Measurements from ENCODE around the gene IDUA. TPM values are rescaled to one million over a fixed set of nuclear protein-coding genes. Genes with fewer than 3 reads are reported as not detected.
A peak's percentile ranks its signal among the peaks of the same experiment; 100 is the strongest.
"Not testable (repeated sequence)": the region's sequence is repeated elsewhere in the genome, so short reads cannot be mapped to it uniquely, and the experiment has no call there.

IDUA gene
- total RNA-seq, 4 donors from 2014 or later = 23.9 to 79.4 (median 52.9) TPM

DNA sequence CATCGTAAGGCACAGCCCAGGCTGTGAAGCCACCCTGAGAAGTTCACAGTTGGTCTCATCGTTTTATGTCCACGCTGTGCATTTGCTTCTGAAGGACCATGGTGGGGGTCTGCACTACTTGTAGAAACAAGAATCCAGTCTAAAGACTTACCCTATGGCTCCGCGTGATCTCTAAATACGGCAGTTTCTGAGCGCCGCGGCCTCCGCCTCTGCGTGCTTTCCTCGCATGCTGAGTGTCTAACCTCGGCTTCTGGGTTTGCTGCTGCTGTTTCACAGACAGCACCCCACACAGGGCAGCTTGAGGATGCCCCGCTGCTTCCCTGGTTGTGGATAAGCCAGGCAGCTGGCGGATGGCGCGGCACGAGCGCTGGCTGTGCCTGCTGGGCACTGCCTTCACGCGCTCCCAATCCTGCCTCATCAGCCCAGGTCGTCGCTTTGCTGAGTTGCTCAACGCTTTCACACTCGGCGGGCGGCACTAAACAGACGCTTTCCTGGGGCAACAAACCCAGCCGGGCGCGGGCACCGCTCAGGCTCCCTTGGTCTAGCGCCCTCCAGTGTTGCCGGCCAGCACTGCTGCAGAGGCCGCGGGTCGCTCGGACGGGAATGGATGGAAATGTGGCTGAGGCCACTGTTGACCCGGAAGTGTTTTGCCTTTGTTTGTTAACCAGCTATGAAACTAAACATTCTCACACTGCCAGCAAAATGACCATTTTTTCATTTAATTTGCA, 63.8 kb downstream of the IDUA start:
- H3K27ac ChIP-seq = no peak overlapping the region
- peaks cover 0 to 42% (median 16%) of the 10 kb centered on the region in 4 donors for H3K4me1 ChIP-seq
- no peak overlapping the region for H3K4me3 ChIP-seq
- no peaks in the 10 kb centered on the region for H3K36me3 ChIP-seq
- no peak for DNase-seq (ENCODE audit: low spot score in 2 of 2)
- H3K9me3 ChIP-seq = no peaks in the 10 kb centered on the region
- 66 to 78% methylated on average over 40 of the region's 40 CpGs for WGBS, 2 donors
- no peak for TF ChIP-seq EP300 (IDR thresholded peaks at IDR 0.05)
- TF ChIP-seq, protein P1, sequence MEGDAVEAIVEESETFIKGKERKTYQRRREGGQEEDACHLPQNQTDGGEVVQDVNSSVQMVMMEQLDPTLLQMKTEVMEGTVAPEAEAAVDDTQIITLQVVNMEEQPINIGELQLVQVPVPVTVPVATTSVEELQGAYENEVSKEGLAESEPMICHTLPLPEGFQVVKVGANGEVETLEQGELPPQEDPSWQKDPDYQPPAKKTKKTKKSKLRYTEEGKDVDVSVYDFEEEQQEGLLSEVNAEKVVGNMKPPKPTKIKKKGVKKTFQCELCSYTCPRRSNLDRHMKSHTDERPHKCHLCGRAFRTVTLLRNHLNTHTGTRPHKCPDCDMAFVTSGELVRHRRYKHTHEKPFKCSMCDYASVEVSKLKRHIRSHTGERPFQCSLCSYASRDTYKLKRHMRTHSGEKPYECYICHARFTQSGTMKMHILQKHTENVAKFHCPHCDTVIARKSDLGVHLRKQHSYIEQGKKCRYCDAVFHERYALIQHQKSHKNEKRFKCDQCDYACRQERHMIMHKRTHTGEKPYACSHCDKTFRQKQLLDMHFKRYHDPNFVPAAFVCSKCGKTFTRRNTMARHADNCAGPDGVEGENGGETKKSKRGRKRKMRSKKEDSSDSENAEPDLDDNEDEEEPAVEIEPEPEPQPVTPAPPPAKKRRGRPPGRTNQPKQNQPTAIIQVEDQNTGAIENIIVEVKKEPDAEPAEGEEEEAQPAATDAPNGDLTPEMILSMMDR (IDR thresholded peaks at IDR 0.05) = peak in 3 of 5 experiments; percentile 17 to 40 (median 37)
- peaks cover 0 to 29% of the 10 kb centered on the region in 2 donors for H3K27me3 ChIP-seq

DNA sequence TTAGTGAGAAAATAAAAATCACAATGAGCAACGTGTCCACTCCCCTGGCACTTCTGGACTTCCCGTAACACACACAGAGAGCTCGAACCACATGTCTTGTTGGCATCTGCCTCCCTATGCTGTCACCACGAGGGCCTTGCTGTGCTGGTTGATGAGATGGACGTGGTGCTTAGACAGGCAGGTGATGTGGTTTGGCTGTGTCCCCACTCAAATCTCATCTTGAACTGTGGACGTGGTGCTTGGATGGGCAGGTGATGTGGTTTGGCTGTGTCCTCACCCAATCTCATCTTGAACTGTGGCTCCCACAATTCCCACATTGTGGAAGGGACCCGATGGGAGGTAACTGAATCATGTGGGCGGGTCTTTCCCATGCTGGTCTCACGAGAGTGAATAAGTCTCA, 64.6 kb downstream of the IDUA start:
- WGBS, 2 donors = 78 to 87% methylated on average over 9 of the region's 9 CpGs
- Histone ChIP-seq H3K36me3 (no peaks in the 10 kb centered on the region), H3K27me3 (peaks cover 0 to 37% of the 10 kb centered on the region in 2 donors), H3K9me3 (no peaks in the 10 kb centered on the region), H3K27ac (no peak overlapping the region), H3K4me3 (no peak overlapping the region), H3K4me1 (peaks cover 0 to 45% (median 16%) of the 10 kb centered on the region in 4 donors)
- no peak for DNase-seq (ENCODE audit: low spot score in 2 of 2)
- no peak for TF ChIP-seq EP300 (IDR thresholded peaks at IDR 0.05)
- TF ChIP-seq POLR2A (IDR thresholded peaks at IDR 0.05) = no peak
- TF ChIP-seq, protein P1 (IDR thresholded peaks at IDR 0.05) = no peak

DNA sequence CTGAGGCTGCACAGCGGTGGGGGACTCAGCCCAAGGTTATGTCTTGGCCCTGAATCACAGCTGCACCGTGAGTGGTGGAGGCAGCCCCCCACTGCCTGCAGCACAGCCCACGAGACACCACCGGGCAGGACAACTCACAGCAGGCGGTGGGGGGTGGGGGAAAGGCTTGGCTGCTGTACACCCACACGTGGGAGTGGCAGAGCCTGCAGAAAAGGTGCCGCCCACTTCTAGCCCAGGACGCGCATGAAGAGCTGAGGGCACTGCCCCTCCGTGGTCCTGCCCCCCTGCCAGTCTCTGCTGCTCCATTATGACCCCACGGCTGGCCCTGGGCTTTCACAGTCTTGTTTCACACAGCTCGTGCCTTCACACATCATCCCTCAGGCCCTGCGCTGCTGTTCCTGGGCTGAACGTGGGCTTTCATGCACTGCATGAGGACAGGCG, 65.4 kb downstream of the IDUA start:
- no peak overlapping the region for H3K27ac ChIP-seq
- TF ChIP-seq, protein P1 (IDR thresholded peaks at IDR 0.05) = no peak
- TF ChIP-seq POLR2A (IDR thresholded peaks at IDR 0.05) = no peak
- TF ChIP-seq EP300 (IDR thresholded peaks at IDR 0.05) = no peak
- peaks cover 0 to 38% (median 11%) of the 10 kb centered on the region in 4 donors for H3K4me1 ChIP-seq
- DNase-seq (ENCODE audit: low spot score in 2 of 2) = no peak
- no peaks in the 10 kb centered on the region for H3K36me3 ChIP-seq
- no peak overlapping the region for H3K4me3 ChIP-seq
- H3K9me3 ChIP-seq = no peaks in the 10 kb centered on the region
- peaks cover 0 to 45% of the 10 kb centered on the region in 2 donors for H3K27me3 ChIP-seq
- WGBS, 2 donors = 57 to 72% methylated on average over 14 to 15 of the region's 15 CpGs

DNA sequence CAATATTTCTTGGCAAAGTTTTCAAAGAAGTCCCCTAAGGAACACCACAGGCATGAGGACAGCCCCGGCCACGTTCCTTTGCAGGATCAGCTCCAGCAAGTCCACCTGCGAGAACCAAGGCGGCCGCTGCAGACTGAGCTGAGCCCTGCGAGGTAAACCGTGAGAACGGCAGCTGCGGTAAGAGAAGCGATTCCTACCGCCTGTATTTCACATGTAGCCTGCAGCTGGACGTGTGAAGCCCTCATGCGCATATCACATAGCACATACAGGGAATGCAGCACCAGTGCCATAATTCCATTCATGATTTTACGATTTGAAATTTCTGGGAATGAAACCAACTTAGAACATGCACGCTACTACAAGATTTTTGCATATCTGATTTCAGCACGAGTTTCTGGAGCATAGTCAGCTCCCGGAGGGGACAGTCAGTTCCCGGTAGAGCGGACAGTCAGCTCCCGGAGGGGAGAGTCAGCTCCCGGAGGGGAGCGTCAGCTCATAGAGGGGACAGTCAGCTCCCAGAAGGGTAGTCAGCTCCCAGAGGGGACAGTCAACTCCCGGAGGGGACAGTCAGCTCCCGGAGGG, 66.3 kb downstream of the IDUA start:
- peak overlapping the region in 2 of 4 donors; percentile 9 to 30 for H3K4me3 ChIP-seq
- H3K9me3 ChIP-seq = no peaks in the 10 kb centered on the region
- no peak overlapping the region for H3K27ac ChIP-seq
- TF ChIP-seq POLR2A (IDR thresholded peaks at IDR 0.05) = no peak
- TF ChIP-seq, protein P1 (IDR thresholded peaks at IDR 0.05) = no peak
- TF ChIP-seq EP300 (IDR thresholded peaks at IDR 0.05) = no peak
- H3K27me3 ChIP-seq = peaks cover 0 to 52% of the 10 kb centered on the region in 2 donors
- WGBS, 2 donors = 48 to 53% methylated on average over 24 of the region's 24 CpGs
- peaks cover 0 to 29% (median 7%) of the 10 kb centered on the region in 4 donors for H3K4me1 ChIP-seq
- DNase-seq (ENCODE audit: low spot score in 2 of 2) = no peak
- H3K36me3 ChIP-seq = no peaks in the 10 kb centered on the region

DNA sequence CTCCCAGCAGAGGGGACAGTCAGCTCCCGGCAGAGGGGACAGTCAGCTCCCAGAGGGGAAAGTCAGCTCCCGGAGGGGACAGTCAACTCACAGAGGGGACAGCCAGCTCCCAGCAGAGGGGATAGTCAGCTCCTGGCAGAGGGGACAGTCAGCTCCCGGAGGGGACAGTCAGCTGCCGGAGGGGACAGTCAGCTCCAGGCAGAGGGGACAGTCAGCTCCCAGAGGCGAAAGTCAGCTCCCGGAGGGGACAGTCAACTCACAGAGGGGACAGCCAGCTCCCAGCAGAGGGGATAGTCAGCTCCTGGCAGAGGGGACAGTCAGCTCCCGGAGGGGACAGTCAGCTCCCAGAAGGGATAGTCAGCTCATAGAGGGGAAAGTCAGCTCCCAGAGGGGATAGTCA, 67.0 kb downstream of the IDUA start:
- WGBS, 2 donors = 37 to 58% methylated on average over 6 to 7 of the region's 7 CpGs
- Histone ChIP-seq H3K4me3 (peak overlapping the region in 2 of 4 donors; percentile 9 to 30), H3K4me1 (peaks cover 0 to 25% (median 7%) of the 10 kb centered on the region in 4 donors), H3K27me3 (peaks cover 0 to 55% of the 10 kb centered on the region in 2 donors)
- H3K36me3 ChIP-seq; H3K9me3 ChIP-seq; H3K27ac ChIP-seq; DNase-seq (ENCODE audit: low spot score in 2 of 2): not testable (repeated sequence)

Other genes with a start within 250 kb of the IDUA start
- gene CPLX1, start 160.9 kb upstream of the IDUA start, total RNA-seq = 1 to 10 TPM in 3 of 4 donors, not detected in 1; 1.8 to 2.4 (median 2.4) TPM
- 100 to 1,000 TPM in 3 of 4 donors, 10 to 100 TPM in 1; 92.3 to 177 (median 127) TPM for gene GAK, start 54.7 kb upstream of the IDUA start, total RNA-seq
- 10 to 100 TPM; 33.3 to 61.2 (median 39.0) TPM for gene TMEM175, start 54.6 kb upstream of the IDUA start, total RNA-seq
- gene DGKQ, start 13.5 kb upstream of the IDUA start, total RNA-seq = 10 to 100 TPM in 3 of 4 donors, 1 to 10 TPM in 1; 9.0 to 23.4 (median 13.6) TPM
- under 1 TPM in 3 of 4 donors, not detected in 1; 0.20 to 0.30 (median 0.21) TPM for gene SLC26A1, start 6.4 kb downstream of the IDUA start, total RNA-seq
- 10 to 100 TPM; 18.1 to 39.6 (median 26.4) TPM for gene FGFRL1, start 24.6 kb downstream of the IDUA start, total RNA-seq
- gene RNF212, start 126.5 kb downstream of the IDUA start, total RNA-seq = 10 to 100 TPM in 2 of 4 donors, 1 to 10 TPM in 2; 2.5 to 24.7 (median 9.8) TPM
- 10 to 100 TPM; 39.3 to 91.0 (median 45.5) TPM for gene SPON2, start 185.5 kb downstream of the IDUA start, total RNA-seq

Data from tibial nerve (tissue), 4 donors.